Measurements from ENCODE around the gene UBAC1.

- TF ChIP-seq CTCF (IDR thresholded peaks at IDR 0.05) (no peak), POLR2A (IDR thresholded peaks at IDR 0.05) (no peak)
Measured at GRCh38 chr9:135948968-135949367, 12.2 kb downstream of the UBAC1 start.
